Measurements from ENCODE around the gene GNPTG.

The GNPTG gene

DNA sequence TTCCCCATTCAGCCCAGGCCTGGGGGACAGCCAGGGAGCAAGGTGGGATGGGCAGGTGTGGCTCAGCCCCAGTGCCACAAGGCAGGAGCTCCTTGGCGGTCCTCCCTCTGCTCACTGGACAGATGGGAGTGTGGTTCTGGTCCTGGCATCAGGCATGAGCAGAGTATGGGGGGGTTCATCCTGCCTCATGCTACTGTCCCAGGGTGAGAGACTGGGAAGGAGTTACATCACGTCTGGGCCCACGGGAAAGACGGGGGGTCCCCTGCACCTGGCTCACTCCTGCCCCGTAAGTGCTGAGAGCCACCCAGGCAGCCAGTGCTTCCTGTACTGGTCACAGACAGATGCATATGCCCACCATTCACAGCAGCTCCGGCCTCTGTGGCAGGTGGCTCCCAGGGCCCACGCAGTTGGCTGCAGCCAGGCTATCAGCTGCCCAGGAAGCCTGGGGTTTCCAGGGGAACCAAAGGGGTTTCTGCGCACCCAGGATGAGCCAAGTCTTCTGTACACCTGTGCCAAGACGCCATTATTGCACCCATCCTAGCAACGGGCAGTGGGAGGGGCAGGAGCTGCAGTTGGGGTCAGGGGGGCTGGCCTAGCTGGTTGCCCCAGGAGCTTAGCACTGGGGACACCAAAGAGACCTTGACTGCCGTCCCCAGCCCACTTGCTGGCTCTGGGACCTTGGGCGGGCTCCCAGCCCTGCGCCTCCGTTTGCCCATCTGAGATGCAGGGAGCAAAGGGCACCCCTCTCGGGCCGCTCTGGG, 16.3 kb upstream of the GNPTG start:
- DNase-seq, result peak; percentile 16

DNA sequence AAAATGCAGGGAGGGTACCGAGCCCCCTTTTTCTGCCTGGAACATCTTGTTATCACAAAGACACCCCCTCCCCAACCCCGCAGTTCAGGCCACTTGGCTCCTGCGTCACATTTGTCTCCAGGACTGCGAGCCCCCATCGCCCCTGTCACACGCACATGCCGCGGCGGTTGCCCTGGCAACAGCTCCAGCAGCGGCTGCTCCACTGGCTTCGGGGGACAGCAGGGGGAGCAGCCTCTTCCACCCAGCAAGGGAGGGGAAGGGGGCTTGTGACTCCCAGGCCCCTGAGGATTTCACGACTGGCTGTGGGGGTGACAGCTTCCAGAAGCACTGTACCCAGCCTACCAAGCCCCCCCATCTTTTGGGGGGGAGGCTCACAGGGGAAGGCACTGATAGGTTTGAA, 15.7 kb upstream of the GNPTG start:
- peak; percentile 22 for DNase-seq

- DNase-seq, result no peak
These were observed 15.1 kb upstream of the GNPTG start for GRCh38 chr16:1336619-1337018.

GRCh38 chr16:1337486-1337885, 14.2 kb upstream of the GNPTG start:
- no peak for DNase-seq

DNA sequence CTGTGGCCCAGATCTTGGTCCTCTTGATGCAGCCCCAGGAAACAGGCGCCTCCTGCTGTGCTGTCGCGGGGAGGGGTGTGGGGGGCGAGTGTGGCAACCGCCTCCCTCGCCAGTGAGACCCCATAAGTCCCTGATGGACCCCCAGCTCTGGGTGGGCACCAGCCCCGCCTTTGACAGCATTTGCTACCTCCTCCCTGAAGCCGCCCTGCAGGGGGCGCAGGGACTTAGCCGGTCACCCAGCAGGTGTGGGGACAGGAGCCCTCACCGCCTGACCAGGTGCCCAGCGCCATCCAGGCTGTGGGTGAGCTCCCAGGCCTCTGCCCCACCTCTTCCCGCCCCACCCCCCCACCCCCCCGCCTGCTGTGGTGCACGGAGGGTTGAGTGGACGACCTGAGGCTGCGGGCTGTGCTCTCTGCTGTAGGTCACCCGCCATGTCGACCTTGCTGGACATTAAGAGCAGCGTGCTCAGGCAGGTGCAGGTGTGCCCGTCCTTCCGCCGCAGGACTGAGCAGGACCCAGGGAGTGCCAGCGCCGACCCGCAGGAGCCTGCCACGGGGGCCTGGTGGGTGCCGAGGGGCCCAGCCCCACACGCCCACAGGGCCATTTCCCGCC, 13.5 kb upstream of the GNPTG start:
- DNase-seq, result no peak

GRCh38 chr16:1338855-1339675, 12.7 kb upstream of the GNPTG start:
- DNase-seq, result peak; percentile 18

DNA sequence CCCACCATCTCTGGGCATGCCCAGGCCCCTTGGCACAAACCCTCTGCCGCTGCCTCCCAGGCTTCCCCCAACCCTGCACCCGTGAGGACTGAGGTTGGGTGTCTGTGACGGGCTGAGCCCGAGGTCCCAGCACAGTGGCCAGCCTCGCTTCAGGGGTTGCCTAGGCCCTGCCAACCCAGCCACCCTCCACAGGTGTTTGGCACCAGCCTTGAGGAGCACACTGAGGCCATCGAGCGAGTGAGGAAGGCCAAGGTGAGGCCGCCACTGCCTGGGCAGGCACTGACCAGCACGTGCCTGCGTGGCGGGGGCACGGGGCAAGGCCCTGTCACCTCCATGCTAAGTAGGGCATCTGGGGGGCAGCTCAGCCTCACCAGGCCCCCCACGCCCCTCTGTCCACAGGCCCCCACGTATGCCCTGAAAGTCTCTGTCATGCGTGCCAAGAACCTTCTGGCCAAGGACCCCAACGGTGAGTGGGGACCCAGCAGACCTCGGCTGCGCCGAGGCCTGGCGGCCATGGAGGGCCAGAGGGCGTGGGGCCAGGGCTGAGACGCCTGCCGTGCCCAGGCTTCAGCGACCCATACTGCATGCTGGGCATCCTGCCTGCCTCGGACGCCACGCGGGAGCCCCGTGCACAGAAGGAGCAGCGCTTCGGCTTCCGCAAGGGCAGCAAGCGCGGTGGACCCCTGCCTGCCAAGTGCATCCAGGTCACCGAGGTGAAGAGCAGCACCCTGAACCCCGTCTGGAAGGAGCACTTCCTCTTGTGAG, 10.8 kb upstream of the GNPTG start:
- DNase-seq, result no peak

- no peak for DNase-seq
These were observed 10.0 kb upstream of the GNPTG start for GRCh38 chr16:1341495-1342420.

DNA sequence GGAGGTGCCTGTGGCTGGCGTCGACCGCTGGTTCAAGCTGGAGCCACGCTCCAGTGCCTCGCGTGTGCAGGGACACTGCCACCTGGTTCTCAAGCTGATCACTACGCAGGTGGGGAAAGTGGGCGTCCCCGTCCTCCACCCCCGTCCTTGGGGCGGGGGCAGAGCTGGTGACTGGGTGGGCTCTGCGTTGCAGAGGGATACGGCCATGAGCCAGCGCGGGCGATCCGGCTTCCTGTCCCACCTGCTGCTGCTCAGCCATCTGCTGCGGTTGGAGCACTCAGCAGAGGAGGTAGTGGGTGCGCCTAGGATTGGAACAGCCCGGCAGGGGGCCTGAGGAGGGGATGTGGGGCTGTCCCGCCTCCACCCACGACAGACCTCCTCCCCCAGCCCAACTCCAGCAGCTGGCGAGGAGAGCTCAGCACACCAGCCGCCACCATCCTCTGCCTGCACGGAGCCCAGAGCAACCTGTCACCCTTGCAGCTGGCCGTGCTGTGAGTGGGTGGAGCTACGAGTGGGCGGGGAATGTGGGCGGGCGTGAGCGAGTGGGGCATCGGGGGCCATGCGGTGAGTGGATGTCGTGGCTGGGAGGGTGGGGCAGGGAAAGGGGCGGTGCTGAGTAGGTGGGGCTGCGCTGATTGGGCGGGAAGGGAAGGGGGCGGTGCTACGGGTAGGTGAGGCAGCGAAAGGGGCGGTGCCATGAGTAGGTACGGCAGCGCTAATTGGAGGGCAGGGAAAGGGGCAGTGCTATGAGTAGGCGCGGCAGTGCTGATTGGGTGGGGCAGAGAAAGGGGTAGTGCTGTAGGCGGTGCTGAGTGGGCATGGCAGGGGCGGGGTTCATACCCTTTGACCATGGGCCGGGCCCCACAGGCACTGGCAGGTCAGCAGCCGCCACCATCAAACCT, 9.0 kb upstream of the GNPTG start:
- DNase-seq, result peak; percentile 98

- DNase-seq, result no peak
These were observed 8.1 kb upstream of the GNPTG start for GRCh38 chr16:1343428-1344242.

DNA sequence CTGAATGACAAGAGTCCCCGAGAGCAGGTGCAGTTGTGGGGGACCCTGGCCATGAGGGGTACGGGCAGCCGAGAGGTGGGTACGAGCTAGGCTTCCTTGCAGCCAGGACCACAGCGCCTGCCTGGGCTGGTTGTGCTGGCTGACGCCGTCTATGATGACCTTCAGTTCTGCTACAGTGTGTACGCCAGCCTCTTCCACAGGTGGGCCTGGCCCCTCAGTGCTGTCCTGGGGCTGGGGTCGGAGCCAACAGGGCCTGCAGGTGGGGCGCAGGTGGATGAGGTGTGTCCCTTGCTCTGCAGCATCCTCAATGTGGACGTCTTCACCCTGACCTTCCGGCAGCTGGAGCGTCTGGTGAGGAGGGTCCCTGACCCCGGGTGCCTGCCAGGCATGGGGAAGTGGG, 7.2 kb upstream of the GNPTG start:
- no peak for DNase-seq

DNA sequence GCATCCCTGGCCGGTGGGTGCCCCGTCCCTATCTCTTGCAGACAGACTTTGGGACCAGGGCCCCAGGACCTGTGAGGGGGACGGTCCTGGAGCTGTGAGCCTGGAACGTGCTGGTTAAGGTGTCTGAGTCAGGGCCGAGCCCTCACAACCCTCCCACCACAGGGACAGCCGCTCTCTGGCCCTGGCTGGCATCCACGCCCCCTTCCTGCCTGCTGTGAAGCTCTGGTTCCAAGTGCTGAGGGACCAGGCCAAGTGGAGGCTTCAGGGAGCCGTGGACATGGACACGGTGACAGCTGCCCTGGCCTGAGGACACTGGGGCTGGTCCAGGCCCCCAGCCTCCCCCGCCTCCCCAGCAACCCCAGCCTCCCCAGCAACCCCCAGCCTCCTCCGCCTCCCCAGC, 6.6 kb upstream of the GNPTG start:
- DNase-seq, result no peak

GRCh38 chr16:1345651-1346421, 5.9 kb upstream of the GNPTG start:
- no peak for DNase-seq

DNA sequence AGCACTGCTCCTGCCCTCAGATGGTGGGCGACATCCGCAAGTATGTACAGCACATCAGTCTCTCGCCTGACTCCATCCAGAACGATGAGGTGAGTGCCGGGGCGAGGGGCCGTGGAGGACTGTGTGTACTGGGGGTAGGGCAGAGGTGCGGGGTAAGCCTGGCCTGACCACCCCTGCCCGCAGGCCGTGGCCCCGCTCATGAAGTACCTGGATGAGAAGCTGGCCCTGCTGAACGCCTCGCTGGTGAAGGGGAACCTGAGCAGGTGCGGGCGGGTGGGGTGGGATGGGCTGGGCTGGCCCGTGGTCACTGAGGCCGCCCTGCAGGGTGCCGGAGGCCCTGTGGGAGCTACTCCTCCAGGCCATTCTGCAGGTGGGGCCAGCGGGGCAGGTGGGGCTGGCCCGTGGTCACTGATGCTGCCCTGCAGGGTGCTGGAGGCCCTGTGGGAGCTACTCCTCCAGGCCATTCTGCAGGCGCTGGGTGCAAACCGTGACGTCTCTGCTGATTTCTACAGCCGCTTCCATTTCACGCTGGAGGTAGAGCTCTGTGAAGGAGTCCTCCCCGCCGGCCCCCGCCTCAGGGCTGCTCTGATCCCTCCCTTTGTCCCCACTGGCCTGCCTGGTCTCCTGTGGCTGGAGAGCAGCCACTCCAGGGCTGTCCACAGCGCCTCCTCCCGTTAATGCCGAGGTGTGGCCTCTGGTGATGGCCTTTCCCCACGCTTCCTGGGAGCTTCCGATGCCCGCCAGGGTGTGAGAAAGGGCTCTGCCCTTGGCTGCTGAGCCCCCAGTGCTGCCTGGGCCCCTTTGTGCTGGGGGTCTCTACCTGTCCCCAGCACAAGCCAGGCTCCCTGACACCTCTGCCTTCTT, 5.1 kb upstream of the GNPTG start:
- no peak for DNase-seq

- DNase-seq, result no peak
These were observed 4.4 kb upstream of the GNPTG start for GRCh38 chr16:1347286-1347855.

DNA sequence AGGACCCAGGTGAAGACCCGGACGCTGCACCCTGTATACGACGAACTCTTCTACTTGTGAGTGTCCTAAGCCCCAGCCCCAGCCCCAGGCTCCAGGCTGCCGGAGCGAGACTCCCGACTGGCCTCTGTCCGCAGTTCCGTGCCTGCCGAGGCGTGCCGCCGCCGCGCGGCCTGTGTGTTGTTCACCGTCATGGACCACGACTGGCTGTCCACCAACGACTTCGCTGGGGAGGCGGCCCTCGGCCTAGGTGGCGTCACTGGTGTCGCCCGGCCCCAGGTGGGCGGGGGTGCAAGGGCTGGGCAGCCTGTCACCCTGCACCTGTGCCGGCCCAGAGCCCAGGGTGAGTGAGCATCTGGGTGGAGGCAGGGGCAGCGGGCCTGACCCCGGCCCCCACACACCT, 3.8 kb upstream of the GNPTG start:
- no peak for DNase-seq

DNA sequence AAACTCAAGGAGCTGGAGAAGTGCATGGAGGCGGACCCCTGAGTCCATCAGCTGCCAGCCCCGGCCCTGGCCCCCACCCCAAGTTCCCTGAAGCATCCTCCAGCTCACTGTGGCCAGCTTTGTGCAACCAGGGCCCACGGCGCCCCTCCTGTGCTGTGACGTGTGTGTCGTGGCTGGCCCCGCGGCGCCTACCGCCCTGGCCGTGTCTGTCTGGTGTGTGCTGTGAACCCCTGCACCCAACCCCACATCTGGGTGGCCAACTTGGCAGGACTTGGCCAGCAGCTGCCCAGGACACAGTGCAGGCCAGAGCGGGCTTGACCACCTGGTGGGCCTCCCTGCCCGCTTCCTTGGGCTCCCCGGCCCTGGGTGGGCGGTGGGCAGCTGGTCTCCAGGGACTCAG, 3.3 kb upstream of the GNPTG start:
- DNase-seq, result no peak

DNA sequence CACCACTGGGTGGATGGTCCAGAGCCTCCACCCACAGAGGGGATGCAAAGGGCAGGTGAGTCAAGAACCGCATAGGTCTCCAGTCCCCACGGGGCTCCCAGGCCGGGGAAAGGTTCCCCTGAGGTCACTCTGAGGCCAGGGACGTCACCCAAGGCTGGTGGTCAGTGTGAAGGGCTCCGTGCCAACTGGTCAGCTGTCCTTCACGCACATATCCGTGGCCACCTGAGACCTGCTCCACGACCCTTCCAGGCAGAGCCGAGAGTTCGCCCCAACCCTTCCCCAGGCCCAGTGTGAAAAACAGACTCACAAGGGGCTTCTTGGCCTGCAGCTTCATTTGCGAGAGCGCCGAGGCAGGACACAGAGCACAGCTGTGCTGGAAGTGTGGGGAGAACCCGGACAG, 2.8 kb upstream of the GNPTG start:
- no peak for DNase-seq
